GM13976 (cell line): ENCODE measurements around the gene ANXA6.

Experiments
- DNase-seq: peaks from one replicate; pipeline ENCODE4 v3.0.0; 2012; ENCODE audit warnings: low spot score
- in situ Hi-C: fragments of 300-500 bp; cut with MboI; formaldehyde crosslinking; loops from one replicate; pipeline ENCODE4 v1.12.0; 2022; ENCODE audit warnings: low sequenced_read_pairs, mixed read lengths, inconsistent platforms; ENCODE audit not compliant: unreplicated experiment
- TF ChIP-seq, protein P1 (sequence below): IDR thresholded peaks from 2 replicates; pipeline ENCODE4 v1.5.1; 2012; ENCODE audit warnings: borderline replicate concordance, mild to moderate bottlenecking; ENCODE audit not compliant: insufficient read depth; ENCODE audit errors: extremely low read depth, missing control alignments, control extremely low read depth

The ANXA6 gene

DNA sequence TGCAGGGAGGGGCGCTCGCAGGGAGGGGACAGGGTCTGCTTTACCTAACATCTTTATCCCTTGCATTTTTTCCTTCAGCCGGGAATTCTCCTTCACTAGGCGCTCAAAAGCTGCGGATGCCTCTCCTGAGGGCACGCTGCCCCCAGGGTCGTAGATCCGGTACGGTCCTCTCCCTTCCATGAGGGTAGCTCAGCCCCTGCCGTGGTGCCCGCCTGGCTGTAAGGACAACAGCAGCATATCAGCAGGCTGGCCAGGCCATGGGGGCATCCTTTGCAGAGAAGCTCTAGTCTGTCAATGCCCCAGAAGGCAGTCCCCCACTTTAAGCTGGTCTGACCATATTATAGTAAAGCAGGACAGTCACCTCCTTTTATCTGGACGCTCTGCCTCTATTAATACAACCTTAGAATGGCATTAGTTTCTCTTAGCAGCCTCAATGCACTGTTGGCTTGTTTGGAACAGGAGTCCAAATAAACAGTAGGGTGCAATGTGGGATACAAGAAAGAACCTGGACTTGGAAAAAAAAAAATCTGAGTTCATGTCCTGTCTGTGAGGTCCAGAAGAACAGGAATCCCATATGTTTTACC is 92.6 kb downstream of the ANXA6 start:
- no peak for DNase-seq
- TF ChIP-seq, protein P1, sequence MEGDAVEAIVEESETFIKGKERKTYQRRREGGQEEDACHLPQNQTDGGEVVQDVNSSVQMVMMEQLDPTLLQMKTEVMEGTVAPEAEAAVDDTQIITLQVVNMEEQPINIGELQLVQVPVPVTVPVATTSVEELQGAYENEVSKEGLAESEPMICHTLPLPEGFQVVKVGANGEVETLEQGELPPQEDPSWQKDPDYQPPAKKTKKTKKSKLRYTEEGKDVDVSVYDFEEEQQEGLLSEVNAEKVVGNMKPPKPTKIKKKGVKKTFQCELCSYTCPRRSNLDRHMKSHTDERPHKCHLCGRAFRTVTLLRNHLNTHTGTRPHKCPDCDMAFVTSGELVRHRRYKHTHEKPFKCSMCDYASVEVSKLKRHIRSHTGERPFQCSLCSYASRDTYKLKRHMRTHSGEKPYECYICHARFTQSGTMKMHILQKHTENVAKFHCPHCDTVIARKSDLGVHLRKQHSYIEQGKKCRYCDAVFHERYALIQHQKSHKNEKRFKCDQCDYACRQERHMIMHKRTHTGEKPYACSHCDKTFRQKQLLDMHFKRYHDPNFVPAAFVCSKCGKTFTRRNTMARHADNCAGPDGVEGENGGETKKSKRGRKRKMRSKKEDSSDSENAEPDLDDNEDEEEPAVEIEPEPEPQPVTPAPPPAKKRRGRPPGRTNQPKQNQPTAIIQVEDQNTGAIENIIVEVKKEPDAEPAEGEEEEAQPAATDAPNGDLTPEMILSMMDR: no peak
- in situ Hi-C loops: no loop called here

DNA sequence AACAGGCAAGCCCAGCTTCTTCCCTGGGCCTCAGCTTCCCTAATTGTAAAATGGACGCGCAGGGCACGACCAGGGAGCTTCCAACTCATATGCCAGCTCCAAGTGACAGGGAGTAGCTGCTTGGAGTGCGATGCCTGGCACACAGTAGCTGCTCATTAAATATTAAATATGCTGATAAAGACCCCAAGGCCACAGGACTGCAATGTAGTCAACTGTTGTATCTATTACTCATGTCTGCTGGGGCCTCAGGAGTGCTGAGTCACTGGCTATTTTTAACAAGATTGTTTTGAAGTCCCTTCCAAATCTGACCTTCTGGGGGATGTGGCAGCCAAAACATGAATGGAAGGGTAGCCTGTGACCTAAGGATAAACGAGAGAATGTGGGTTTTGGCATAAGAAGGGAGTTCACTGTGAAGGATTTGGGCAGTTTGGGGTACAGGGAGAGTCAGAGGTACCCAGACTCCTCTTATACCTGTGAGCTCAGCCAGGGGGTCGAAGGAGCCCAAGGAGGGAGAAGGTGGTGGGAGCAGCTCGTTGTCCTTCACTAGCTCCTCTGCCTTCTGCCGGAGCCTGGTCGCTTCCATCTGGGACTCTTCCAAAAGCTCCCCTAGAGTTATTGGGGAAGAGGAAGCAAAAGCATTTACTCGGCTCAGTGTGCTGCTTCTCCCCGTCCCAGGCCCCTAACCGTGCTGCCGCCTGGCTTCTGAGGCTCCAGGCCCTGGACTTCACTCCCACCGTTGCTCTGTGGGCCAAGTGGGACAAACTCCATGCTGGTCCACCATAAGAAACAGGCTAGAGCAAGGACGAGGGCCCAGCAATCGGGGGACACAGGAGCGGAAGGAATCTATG is 94.2 kb downstream of the ANXA6 start:
- no peak for DNase-seq
- in situ Hi-C loops: no loop called here
- TF ChIP-seq, protein P1: no peak

DNA sequence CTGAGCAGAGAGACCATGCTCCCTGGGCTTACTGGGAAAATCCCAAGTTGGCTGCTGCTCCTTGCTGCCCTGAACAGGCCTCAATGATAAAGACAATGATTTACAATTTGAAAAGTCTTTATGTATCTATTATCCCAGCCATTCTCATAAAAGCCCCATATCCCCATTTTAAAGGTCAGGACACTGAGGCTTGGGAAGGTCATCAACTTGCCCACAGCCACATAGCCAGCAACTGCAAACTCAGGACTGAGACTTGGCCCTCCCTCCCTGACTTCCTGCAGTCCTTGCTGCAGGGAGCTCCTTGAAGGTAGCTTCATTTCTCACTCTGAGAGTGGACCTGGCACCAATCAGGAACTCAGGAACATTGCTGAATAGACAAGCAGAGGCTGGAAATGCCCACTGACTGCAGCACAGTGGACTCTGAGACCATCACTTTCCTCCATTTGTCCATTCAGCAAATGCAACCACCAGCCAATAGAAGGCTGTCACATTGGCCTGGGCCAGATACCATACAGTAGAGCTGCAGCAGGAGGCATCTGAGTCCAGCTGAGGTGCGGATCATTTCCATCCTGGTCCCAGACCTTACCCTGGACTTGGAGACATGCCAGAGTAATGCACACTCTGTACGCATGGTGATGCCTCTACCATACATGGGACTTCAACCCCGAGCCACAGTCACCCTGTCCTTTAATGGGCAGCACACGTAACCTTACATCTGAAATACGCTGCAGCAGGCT is 95.0 kb downstream of the ANXA6 start:
- in situ Hi-C loops: no loop called here
- TF ChIP-seq, protein P1: no peak
- DNase-seq: no peak

DNA sequence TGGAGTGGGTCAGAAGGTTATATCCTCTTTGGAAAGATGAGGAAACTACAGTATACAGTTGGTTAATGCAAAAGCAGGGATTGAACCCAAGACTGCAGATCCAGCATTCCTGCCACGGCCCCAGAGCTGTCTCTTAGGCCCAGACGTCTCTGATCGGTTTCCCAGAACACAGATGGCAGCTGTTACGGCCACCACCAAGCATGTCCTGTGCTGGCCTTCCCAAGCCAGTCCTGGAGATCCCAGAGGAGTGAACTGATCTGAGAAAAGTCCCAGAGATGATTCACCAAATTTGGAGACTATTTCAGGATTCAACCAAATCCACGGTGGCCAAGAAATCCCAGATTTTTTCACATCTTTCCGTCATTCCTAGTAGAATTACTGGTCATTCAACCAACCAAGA is 96.8 kb downstream of the ANXA6 start:
- TF ChIP-seq, protein P1: no peak
- no peak for DNase-seq
- in situ Hi-C loops: no loop called here

DNA sequence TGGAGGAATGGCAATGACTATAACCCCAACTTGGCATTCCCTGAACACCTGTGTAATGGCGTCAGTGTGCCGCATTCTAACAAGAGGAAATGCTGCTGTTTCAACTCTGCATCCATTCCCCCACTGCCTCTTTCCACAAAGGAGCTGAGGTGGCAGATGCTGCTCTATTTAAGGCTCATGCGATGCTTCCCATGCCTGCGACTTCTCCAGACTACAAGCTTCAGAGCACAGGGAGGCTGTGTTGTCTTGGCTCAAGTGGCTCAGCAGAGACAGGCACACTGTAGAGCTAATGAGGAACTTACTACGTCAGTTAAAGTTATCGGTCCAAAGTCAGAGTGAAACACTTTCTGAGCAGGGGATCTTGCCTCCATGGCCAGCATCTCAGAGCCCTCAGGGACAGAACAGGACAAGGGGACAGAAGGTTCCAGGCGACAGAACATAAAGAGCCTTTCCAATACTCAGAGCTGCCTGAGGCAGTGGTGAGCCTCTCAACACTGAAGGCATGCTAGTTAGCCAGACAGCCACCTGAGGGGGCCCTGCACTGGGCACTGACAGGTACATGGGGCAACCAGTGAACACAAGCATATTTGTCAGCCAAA is 98.6 kb downstream of the ANXA6 start:
- DNase-seq: no peak
- TF ChIP-seq, protein P1: no peak
- in situ Hi-C loops: no loop called here

DNA sequence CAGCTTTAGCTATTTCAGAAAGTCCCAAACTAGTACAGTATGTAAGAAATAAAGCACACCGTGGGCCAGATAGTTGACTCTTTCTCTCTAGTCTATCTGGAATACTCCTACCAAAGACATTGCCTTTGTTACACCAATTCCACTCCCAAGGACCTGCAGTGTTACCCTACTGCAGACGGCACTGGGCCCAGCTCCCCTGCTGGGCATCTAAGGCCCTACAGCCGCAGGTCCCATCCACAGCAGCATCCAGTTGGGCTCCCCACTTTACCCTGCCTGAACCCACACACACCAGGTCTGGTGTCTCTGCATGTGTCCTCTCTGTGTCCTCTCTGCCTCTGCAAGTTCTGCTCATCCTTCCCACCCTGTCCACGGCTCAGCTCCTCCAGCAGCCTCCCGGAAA is 99.3 kb downstream of the ANXA6 start:
- TF ChIP-seq, protein P1: no peak
- no peak for DNase-seq
- in situ Hi-C loops: no loop called here
